ENCODE measurements around the gene COQ8B. TPM values are rescaled to one million over a fixed set of nuclear protein-coding genes. Genes with fewer than 3 reads are reported as not detected.

COQ8B gene
- total and polyA plus RNA-seq, 7 experiments from 2014 or later, result 14.4 to 48.3 (median 36.9) TPM

DNA sequence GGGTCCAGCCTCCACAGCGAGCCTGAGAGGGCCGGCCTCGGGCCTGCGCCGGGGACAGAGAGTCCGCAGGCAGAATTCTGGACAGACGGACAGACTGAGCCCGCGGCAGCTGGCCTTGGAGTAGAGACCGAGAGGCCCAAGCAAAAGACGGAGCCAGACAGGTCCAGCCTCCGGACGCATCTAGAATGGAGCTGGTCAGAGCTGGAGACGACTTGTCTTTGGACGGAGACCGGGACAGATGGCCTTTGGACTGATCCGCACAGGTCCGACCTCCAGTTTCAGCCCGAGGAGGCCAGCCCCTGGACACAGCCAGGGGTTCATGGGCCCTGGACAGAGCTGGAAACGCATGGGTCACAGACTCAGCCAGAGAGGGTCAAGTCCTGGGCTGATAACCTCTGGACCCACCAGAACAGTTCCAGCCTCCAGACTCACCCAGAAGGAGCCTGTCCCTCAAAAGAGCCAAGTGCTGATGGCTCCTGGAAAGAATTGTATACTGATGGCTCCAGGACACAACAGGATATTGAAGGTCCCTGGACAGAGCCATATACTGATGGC lies 716 bp upstream of the COQ8B start:
- no peaks in the 10 kb centered on the region for H3K27me3 Mint-ChIP-seq
- Histone ChIP-seq H3K27ac (ENCODE audit: low read depth, low read length) (peak overlapping the region; percentile 92), H3K27me3 (ENCODE audit: control insufficient read depth in 2 of 2, insufficient read depth in 2 of 2, low read length in 2 of 2) (no peaks in the 10 kb centered on the region), H3K4me1 (ENCODE audit: control insufficient read depth in 2 of 2, insufficient read depth in 2 of 2, low read length in 2 of 2) (peaks cover 39 to 48% of the 10 kb centered on the region in 2 donors), H3K36me3 (ENCODE audit: control insufficient read depth in 2 of 3, insufficient read depth in 3 of 3, low read length in 3 of 3) (peaks cover 0 to 3% (median 0%) of the 10 kb centered on the region in 3 experiments), H3K9me3 (ENCODE audit: control insufficient read depth in 2 of 3, low read length in 3 of 3) (no peaks in the 10 kb centered on the region), H3K4me3 (ENCODE audit: low read length) (peak overlapping the region; percentile 75)
- DNase-seq, result peak in 4 of 9 donors; percentile 7 to 17 (median 10)
- peaks cover 42 to 80% (median 72%) of the 10 kb centered on the region in 7 donors for H3K4me1 Mint-ChIP-seq
- H3K4me3 Mint-ChIP-seq, result peak overlapping the region; percentile 81 to 96 (median 90)
- peaks cover 0 to 27% (median 5%) of the 10 kb centered on the region in 5 donors for H3K36me3 Mint-ChIP-seq
- no peak for ATAC-seq
- H3K9me3 Mint-ChIP-seq, result no peaks in the 10 kb centered on the region
- peak overlapping the region in 5 of 9 donors; percentile 62 to 84 (median 70) for H3K27ac Mint-ChIP-seq
- intact Hi-C loops (cut with micrococcal nuclease), result loop anchor here (1.0 to 10.0 kb wide), 13 partner anchors 81 to 1375 kb away; partner anchors contain the start of genes BLVRB (in 2 of the 2), SPTBN4 (in 2 of the 2), AKT2 (in 1 of the 2) and BCKDHA (in 1 of the 2)
- POLR2A ChIA-PET, result interaction anchor here (0.8 to 2.4 kb wide), 8 partner anchors 13 to 545 kb away, joined by 3 to 19 read pairs (median 7); partner anchors contain the start of genes ACTMAP, EGLN2, RAB4B and SNRPA
- CTCF ChIA-PET, result interaction anchor here (1.0 to 1.3 kb wide), 3 partner anchors 26 to 102 kb away, joined by 3 to 6 read pairs (median 3); no protein-coding TSS in a partner anchor

DNA sequence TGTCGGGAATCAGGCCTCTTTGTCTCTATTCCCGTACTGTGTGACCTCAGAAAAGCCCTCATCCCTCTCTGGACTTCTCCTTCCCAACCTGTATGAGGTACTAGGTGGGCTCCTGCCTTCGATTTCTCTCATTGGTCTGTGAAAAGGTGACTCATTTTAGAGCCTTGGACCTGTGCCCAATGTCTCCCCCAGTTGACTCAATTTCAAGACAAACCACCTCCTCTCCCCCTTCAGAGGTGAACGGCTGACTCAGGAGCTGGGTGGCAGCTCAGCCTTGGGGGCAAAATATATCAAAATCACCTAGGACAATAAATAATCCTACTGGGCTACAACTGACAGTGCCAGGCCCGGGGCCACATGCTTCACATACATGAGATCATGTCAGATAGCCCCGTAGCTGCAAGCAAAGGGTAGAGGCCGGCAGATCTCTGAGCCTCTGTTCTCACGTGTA lies 630 bp downstream of the COQ8B start:
- DNase-seq (peak in 4 of 9 donors; percentile 3 to 71 (median 32)), ATAC-seq (no peak)
- Histone ChIP-seq H3K36me3 (ENCODE audit: control insufficient read depth in 2 of 3, insufficient read depth in 3 of 3, low read length in 3 of 3) (peaks cover 0 to 4% (median 3%) of the 10 kb centered on the region in 3 experiments), H3K4me1 (ENCODE audit: control insufficient read depth in 2 of 2, insufficient read depth in 2 of 2, low read length in 2 of 2) (peaks cover 39 to 44% of the 10 kb centered on the region in 2 donors), H3K9me3 (ENCODE audit: control insufficient read depth in 2 of 3, low read length in 3 of 3) (no peaks in the 10 kb centered on the region), H3K27ac (ENCODE audit: low read depth, low read length) (peak overlapping the region; percentile 92), H3K27me3 (ENCODE audit: control insufficient read depth in 2 of 2, insufficient read depth in 2 of 2, low read length in 2 of 2) (no peaks in the 10 kb centered on the region), H3K4me3 (ENCODE audit: low read length) (peak overlapping the region; percentile 75)
- peaks cover 49 to 75% (median 71%) of the 10 kb centered on the region in 7 donors for H3K4me1 Mint-ChIP-seq
- H3K4me3 Mint-ChIP-seq, result peak overlapping the region; percentile 87 to 99 (median 92)
- peaks cover 7 to 26% (median 11%) of the 10 kb centered on the region in 5 donors for H3K36me3 Mint-ChIP-seq
- H3K9me3 Mint-ChIP-seq, result no peaks in the 10 kb centered on the region
- intact Hi-C loops (cut with micrococcal nuclease), result loop anchor here (1.0 to 10.0 kb wide), 16 partner anchors 34 to 1374 kb away; partner anchors contain the start of genes BLVRB (in 2 of the 2), RAB4B (in 2 of the 2), SPTBN4 (in 2 of the 2) and ACTMAP (in 1 of the 2)
- H3K27ac Mint-ChIP-seq, result peak overlapping the region; percentile 94 to 99 (median 97)
- no peaks in the 10 kb centered on the region for H3K27me3 Mint-ChIP-seq
- ChIA-PET CTCF (interaction anchor here (1.2 to 1.3 kb wide), 2 partner anchors 31 to 34 kb away, joined by 3 read pairs; partner anchors contain the start of gene ACTMAP), POLR2A (interaction anchor here (1.0 to 2.4 kb wide), 8 partner anchors 12 to 546 kb away, joined by 3 to 19 read pairs (median 7); partner anchors contain the start of genes ACTMAP, EGLN2, RAB4B and SNRPA)

DNA sequence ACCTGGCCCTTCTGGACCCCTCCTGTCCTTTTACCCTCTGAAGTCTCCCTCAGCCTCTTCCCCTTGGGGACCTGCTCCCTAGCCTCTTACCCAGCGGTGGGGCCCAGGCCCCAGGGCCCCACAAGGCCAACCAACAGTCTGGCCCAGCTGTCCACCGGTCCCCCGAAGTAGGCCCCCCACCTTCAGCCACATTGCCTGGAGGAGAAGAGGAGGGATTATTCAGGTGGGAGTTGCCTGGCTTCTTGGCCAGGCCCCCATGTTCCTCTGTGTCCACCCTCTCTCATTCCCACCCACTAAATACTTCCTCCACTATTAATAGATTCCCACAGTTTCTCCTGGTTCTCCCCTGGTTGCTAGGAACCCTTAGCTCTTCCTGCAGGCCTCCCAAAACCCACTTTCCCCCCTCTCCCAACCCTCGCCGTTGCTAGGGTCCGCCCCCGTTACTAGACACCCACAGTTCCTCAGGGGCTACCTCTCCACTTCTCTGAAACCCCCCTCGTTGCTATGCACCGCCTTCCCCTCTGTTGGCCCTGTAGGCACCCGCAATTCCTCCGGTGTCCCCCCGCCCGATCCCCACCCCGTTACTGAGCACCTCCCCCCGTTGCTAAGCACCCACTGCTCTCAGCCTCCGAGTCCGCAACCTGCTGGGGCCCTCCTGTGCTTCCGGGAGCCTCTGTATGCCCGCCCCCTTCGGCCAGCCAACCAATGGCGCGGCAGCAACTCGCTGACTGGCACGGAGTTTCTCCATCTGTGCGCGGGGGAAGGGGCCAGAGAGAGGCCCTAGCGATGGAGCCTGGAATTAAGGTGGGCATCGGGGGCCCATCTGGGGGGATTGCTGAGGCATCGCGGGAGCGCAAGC lies 2.0 kb downstream of the COQ8B start:
- peak overlapping the region; percentile 75 for H3K4me3 ChIP-seq (ENCODE audit: low read length)
- DNase-seq, result peak; percentile 83 to 96 (median 93)
- POLR2A ChIA-PET, result interaction anchor here (0.7 kb wide), 1 partner anchor 35 kb away, joined by 3 read pairs; the partner anchor contains the start of gene ACTMAP
- H3K4me1 Mint-ChIP-seq, result peaks cover 41 to 61% (median 58%) of the 10 kb centered on the region in 7 donors
- H3K4me1 ChIP-seq (ENCODE audit: control insufficient read depth in 2 of 2, insufficient read depth in 2 of 2, low read length in 2 of 2), result peaks cover 39% of the 10 kb centered on the region in 2 donors
- peak overlapping the region; percentile 92 for H3K27ac ChIP-seq (ENCODE audit: low read depth, low read length)
- H3K4me3 Mint-ChIP-seq, result peak overlapping the region; percentile 87 to 99 (median 92)
- no peaks in the 10 kb centered on the region for H3K9me3 ChIP-seq (ENCODE audit: control insufficient read depth in 2 of 3, low read length in 3 of 3)
- peaks cover 0 to 12% (median 4%) of the 10 kb centered on the region in 3 experiments for H3K36me3 ChIP-seq (ENCODE audit: control insufficient read depth in 2 of 3, insufficient read depth in 3 of 3, low read length in 3 of 3)
- no peaks in the 10 kb centered on the region for H3K27me3 Mint-ChIP-seq
- no peaks in the 10 kb centered on the region for H3K27me3 ChIP-seq (ENCODE audit: control insufficient read depth in 2 of 2, insufficient read depth in 2 of 2, low read length in 2 of 2)
- peak overlapping the region; percentile 94 to 99 (median 97) for H3K27ac Mint-ChIP-seq
- intact Hi-C loops (cut with micrococcal nuclease), result loop anchor here (1.0 to 10.0 kb wide), 19 partner anchors 23 to 1372 kb away; partner anchors contain the start of genes BCKDHA (in 2 of the 2), BLVRB (in 2 of the 2), EXOSC5 (in 2 of the 2) and SPTBN4 (in 2 of the 2)
- peak; percentile 79 for ATAC-seq
- H3K36me3 Mint-ChIP-seq, result peaks cover 7 to 21% (median 15%) of the 10 kb centered on the region in 5 donors
- H3K9me3 Mint-ChIP-seq, result no peaks in the 10 kb centered on the region
- CTCF ChIA-PET, result interaction anchor here (0.6 kb wide), 1 partner anchor 444 kb away, joined by 6 read pairs; no protein-coding TSS in a partner anchor

DNA sequence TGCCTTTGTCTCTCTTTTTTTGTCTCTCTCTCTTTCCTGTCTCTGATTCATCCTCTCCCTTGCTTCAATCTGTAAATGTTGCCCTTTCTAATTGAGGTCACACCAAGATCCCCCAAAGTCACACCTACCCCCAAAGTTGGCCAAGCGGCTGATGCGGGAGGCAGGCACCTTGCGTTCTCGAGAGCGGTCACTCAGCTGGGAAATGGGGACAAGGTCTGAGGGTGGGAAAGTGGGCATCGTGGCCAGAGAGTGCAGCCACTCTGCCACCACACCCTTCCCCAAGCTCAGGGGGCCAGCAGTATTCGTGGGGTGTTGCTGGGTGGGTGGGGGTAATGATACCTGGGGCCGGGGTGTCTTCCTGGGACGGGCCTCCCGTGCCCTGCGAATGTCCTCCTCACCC lies 2.7 kb downstream of the COQ8B start:
- H3K4me3 Mint-ChIP-seq, result peak overlapping the region; percentile 51 to 93 (median 78)
- ATAC-seq (no peak), DNase-seq (no peak)
- no peaks in the 10 kb centered on the region for H3K27me3 Mint-ChIP-seq
- Histone ChIP-seq H3K4me1 (ENCODE audit: control insufficient read depth in 2 of 2, insufficient read depth in 2 of 2, low read length in 2 of 2) (peaks cover 34 to 36% of the 10 kb centered on the region in 2 donors), H3K9me3 (ENCODE audit: control insufficient read depth in 2 of 3, low read length in 3 of 3) (no peaks in the 10 kb centered on the region), H3K4me3 (ENCODE audit: low read length) (no peak overlapping the region), H3K27me3 (ENCODE audit: control insufficient read depth in 2 of 2, insufficient read depth in 2 of 2, low read length in 2 of 2) (no peaks in the 10 kb centered on the region), H3K27ac (ENCODE audit: low read depth, low read length) (peak overlapping the region; percentile 92), H3K36me3 (ENCODE audit: control insufficient read depth in 2 of 3, insufficient read depth in 3 of 3, low read length in 3 of 3) (peaks cover 5 to 19% (median 7%) of the 10 kb centered on the region in 3 experiments)
- no peaks in the 10 kb centered on the region for H3K9me3 Mint-ChIP-seq
- ChIA-PET CTCF (interaction anchor here (0.6 to 1.1 kb wide), 3 partner anchors 51 to 443 kb away, joined by 3 to 6 read pairs (median 4); no protein-coding TSS in a partner anchor), POLR2A (interaction anchor here (0.7 kb wide), 1 partner anchor 36 kb away, joined by 3 read pairs; the partner anchor contains the start of gene ACTMAP)
- H3K27ac Mint-ChIP-seq, result peak overlapping the region in 8 of 9 donors; percentile 51 to 99 (median 80)
- intact Hi-C loops (cut with micrococcal nuclease), result loop anchor here (2.0 to 10.0 kb wide), 9 partner anchors 99 to 1269 kb away; partner anchors contain the start of genes AKT2 (in 1 of the 2), BLVRB (in 1 of the 2), PSMC4 (in 1 of the 2) and SERTAD1 (in 1 of the 2)
- H3K4me1 Mint-ChIP-seq, result peaks cover 41 to 57% (median 51%) of the 10 kb centered on the region in 7 donors
- H3K36me3 Mint-ChIP-seq, result peaks cover 7 to 22% (median 21%) of the 10 kb centered on the region in 5 donors

DNA sequence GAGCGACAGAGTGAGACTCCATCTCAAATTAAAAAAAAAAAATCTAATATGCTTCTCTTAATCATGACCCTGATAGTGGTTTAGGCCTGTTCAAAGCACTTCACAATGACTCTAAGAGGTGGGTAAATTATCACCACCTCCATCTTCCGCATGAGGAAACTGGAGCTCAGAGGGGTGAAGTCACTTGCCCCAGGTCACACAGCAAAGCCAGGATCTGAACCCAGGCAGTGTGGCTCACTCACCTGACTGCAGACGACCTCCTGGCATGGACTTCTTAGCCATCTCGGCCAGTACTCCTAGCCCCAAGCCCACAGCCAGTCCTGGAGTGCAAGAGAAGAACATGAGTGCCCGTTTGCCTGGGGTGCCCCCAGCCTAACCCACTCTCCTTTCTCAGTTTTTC lies 6.9 kb downstream of the COQ8B start:
- peaks cover 7 to 38% (median 25%) of the 10 kb centered on the region in 5 donors for H3K36me3 Mint-ChIP-seq
- H3K27ac Mint-ChIP-seq, result no peak overlapping the region
- intact Hi-C loops (cut with micrococcal nuclease), result loop anchor here (10.0 kb wide), 6 partner anchors 135 to 1265 kb away; partner anchors contain the start of genes AKT2 (in 1 of the 2), BLVRB (in 1 of the 2), PSMC4 (in 1 of the 2) and SERTAD1 (in 1 of the 2)
- H3K9me3 Mint-ChIP-seq, result no peaks in the 10 kb centered on the region
- no peaks in the 10 kb centered on the region for H3K27me3 ChIP-seq (ENCODE audit: control insufficient read depth in 2 of 2, insufficient read depth in 2 of 2, low read length in 2 of 2)
- POLR2A ChIA-PET, result interaction anchor here (0.7 kb wide), 1 partner anchor 23 kb away, joined by 3 read pairs; no protein-coding TSS in a partner anchor
- ATAC-seq (no peak), DNase-seq (no peak)
- H3K4me1 Mint-ChIP-seq, result peaks cover 17 to 24% (median 22%) of the 10 kb centered on the region in 7 donors
- peaks cover 6 to 7% of the 10 kb centered on the region in 2 donors for H3K4me1 ChIP-seq (ENCODE audit: control insufficient read depth in 2 of 2, insufficient read depth in 2 of 2, low read length in 2 of 2)
- H3K27ac ChIP-seq (ENCODE audit: low read depth, low read length), result no peak overlapping the region
- no peak overlapping the region for H3K4me3 ChIP-seq (ENCODE audit: low read length)
- no peaks in the 10 kb centered on the region for H3K27me3 Mint-ChIP-seq
- H3K36me3 ChIP-seq (ENCODE audit: control insufficient read depth in 2 of 3, insufficient read depth in 3 of 3, low read length in 3 of 3), result peaks cover 6 to 47% (median 7%) of the 10 kb centered on the region in 3 experiments
- no peaks in the 10 kb centered on the region for H3K9me3 ChIP-seq (ENCODE audit: control insufficient read depth in 2 of 3, low read length in 3 of 3)
- H3K4me3 Mint-ChIP-seq, result no peak overlapping the region
- CTCF ChIA-PET, result no interaction called here

All from naive thymus-derived CD4-positive, alpha-beta T cell (primary cell).